Posterior cingulate gyrus (tissue), 11 donors: ENCODE results near the gene GOLGA3.

Experiments
- DNase-seq, 10 donors: peaks; one replicate each; pipeline versions ENCODE4 v3.0.0 to v3.0.0-alpha.2; 2020 to 2021; ENCODE audit warnings: mixed read lengths in 3 of 10
- intact Hi-C: fragments of 100-400 bp; cut with DNase I; formaldehyde crosslinking; loops from one replicate; pipeline ENCODE4 v1.15.1; 2023

The GOLGA3 gene

DNA sequence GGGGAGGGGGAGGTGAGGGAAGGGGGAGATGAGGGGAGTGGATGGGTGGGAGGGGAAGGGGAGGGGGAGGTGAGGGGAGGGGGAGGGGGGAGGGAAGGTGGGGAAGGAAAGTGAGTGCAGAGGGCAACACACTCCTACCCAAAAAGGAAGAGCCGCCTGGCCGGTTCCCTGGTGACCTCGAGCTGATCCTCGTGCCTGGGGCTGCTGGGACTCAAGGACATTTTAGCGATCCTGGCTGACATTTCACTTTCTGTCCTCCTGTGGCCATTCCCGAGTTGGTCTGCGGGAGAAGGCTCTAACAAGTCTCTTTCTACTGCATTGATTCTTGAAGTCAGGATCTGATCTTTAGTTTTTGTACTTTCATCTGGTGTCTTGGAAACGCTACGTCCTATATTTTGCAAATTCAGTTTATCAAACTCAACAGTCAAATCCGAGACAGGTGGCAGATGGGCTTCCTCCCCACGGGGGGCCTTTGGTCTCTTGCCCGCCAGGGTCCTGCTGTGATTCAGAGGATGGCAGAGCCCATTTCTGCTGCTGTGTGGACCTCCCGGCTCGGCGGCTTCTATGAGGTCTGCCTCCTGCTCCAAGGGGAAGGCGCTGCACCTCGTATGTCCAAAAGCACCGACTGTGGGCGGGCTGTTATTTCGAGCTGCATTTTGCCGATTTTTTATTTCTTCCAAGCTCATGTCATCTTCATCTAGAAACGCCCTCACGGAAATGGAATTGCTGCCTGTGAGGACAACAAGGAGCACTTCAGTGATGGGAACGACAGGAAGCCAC, 98.9 kb downstream of the GOLGA3 start:
- peak in 7 of 10 donors; percentile 36 to 91 (median 53) for DNase-seq
- intact Hi-C loops, result no loop called here

- peak in 2 of 10 donors; percentile 12 to 40 for DNase-seq
- intact Hi-C loops, result no loop called here
Observed at GRCh38 chr12:132728502-132728901, 100.2 kb downstream of the GOLGA3 start.

- intact Hi-C loops, result no loop called here
- DNase-seq, result peak in 2 of 10 donors; percentile 57
Observed at GRCh38 chr12:132727091-132727794, 101.4 kb downstream of the GOLGA3 start.

DNA sequence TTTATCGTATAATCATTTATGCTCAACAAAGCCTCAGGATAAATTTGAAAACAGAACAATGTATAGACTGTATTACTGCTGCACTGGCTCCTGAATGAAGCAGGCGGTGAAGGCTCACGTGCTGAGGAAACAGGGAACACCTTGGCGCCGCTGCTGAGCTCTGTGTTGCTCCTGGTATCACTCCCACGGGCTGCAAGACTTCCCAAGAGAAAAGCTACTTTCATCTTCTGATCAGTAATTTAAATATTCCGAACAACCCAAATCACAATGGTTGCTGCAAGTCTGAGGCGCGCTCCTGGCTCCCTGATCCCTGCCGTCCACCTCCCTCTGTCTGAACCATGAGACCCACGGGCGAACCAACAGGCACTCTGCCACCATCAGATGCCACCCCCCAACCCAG, 102.3 kb downstream of the GOLGA3 start:
- intact Hi-C loops, result no loop called here
- peak in 2 of 10 donors; percentile 52 to 55 for DNase-seq

- intact Hi-C loops, result no loop called here
- peak in 2 of 10 donors; percentile 73 to 77 for DNase-seq
Observed at GRCh38 chr12:132724506-132725241, 104.0 kb downstream of the GOLGA3 start.

- intact Hi-C loops, result no loop called here
- DNase-seq, result no peak
Observed at GRCh38 chr12:132723764-132724140, 104.9 kb downstream of the GOLGA3 start.

GRCh38 chr12:132723015-132723763, 105.5 kb downstream of the GOLGA3 start:
- DNase-seq, result peak in 2 of 10 donors; percentile 57 to 84
- intact Hi-C loops, result no loop called here

- intact Hi-C loops, result no loop called here
- peak in 2 of 10 donors; percentile 59 to 66 for DNase-seq
Observed at GRCh38 chr12:132720606-132721345, 107.9 kb downstream of the GOLGA3 start.

GRCh38 chr12:132719954-132720324, 108.7 kb downstream of the GOLGA3 start:
- intact Hi-C loops, result loop anchor here (10.0 kb wide), 1 partner anchor 45 kb away; the partner anchor contains the start of gene ANKLE2
- peak in 2 of 10 donors; percentile 35 to 37 for DNase-seq

DNA sequence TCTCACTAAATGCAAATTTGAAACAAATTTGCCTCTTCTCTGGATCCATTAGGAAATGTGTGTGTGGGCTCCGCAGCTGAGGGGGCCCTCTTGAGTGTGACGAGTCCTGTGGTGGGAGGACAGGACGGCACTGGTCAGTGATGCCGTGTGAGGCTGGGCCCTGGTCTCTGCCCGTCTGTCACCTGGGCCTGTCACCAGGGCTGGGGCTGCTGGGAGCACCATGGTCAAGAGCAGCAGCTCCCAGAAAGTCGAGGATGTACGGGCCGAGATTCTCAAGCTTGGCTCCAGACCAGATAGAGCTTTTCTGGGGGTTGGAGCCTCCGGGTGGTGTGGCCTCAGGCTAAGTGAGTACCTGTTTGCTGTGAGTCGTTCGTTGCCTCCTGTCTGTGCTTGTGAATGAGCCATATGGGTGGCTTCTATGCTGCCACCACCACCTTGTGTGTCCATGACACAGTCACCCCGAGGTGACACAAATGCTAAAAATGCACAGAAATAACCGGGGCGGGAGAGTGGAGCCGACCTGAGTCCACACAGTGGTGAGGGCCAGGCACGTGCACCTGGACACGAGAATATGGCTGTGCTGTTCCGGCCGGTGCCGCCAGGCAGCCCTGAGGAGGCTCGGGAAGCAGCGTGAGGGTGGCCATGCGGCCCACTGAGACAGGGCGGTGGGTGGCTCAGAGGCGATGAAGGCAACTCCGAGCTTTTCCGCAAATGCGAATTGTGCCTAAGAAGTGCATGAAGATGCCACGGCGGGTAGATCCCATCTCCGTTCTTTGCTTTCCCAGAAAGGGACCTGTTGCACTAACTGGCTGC, 109.3 kb downstream of the GOLGA3 start:
- DNase-seq, result peak in 3 of 10 donors; percentile 67 to 82 (median 81)
- intact Hi-C loops, result loop anchor here (10.0 kb wide), 1 partner anchor 45 kb away; the partner anchor contains the start of gene ANKLE2
